Omental fat pad (tissue), 4 donors: Measurements from ENCODE around the gene FBXO44. TPM values are rescaled to one million over a fixed set of nuclear protein-coding genes. Genes with fewer than 3 reads are reported as not detected.
"Not testable (repeated sequence)": the region's sequence is repeated elsewhere in the genome, so short reads cannot be mapped to it uniquely, and the experiment has no call there.

Experiments
- ATAC-seq: fragments of 150-250 bp; one replicate; pipeline ENCODE4 v1.9.1; 2016; ENCODE audit warnings: mild to moderate bottlenecking, moderate library complexity; ENCODE audit not compliant: low FRiP score
- DNase-seq: peaks from one replicate; pipeline ENCODE4 v3.0.0-alpha.2; 2019; ENCODE audit warnings: low spot score
- CTCF ChIP-seq, 3 donors: fragments of 450-650 bp; IDR thresholded peaks; one replicate each; pipeline ENCODE4 v1.5.1; 2016 to 2017; ENCODE audit warnings: antibody characterized with exemption in 3 of 3, mild to moderate bottlenecking in 3 of 3, moderate library complexity in 2 of 3
- total RNA-seq, 4 donors: library from RNA; depleted of rRNA; stranded (reverse); fragments of >200 nt; gene quantifications; one replicate each; pipeline ENCODE4 v1.1.0, GENCODE V29; 2016

The FBXO44 gene
- 10 to 100 TPM in 1 of 4 donors, 1 to 10 TPM in 3; 5.8 to 13.3 (median 9.6) TPM for total RNA-seq

GRCh38 chr1:11654137-11654938 is at the start of gene FBXO44, which contains the start of gene FBXO2:
FBXO44 (plus strand) TSS chr1:11654877; CDS start chr1:11655836, 959 bp downstream.
FBXO2 (minus strand) TSS chr1:11654429; CDS start chr1:11654340, 89 bp downstream.
- ATAC-seq, result peak; percentile 62
- TF ChIP-seq CTCF (IDR thresholded peaks at IDR 0.05), result no peak
- no peak for DNase-seq

GRCh38 chr1:11606775-11607174 is 47.9 kb upstream of the FBXO44 start:
- DNase-seq (no peak), ATAC-seq (no peak)
- TF ChIP-seq CTCF (IDR thresholded peaks at IDR 0.05), result no peak

GRCh38 chr1:11608596-11609130 is 46.0 kb upstream of the FBXO44 start:
- not testable (repeated sequence) for ATAC-seq, DNase-seq

- DNase-seq, ATAC-seq: not testable (repeated sequence)
These were observed 45.3 kb upstream of the FBXO44 start for GRCh38 chr1:11609378-11609777.

- no peak for DNase-seq
- ATAC-seq, result no peak
- TF ChIP-seq CTCF (IDR thresholded peaks at IDR 0.05), result no peak
These were observed 44.0 kb upstream of the FBXO44 start for GRCh38 chr1:11610629-11611180.

GRCh38 chr1:11611638-11612327 is 42.9 kb upstream of the FBXO44 start:
- no peak for ATAC-seq
- no peak for DNase-seq
- TF ChIP-seq CTCF (IDR thresholded peaks at IDR 0.05), result no peak

- ATAC-seq (no peak), DNase-seq (no peak)
- TF ChIP-seq CTCF (IDR thresholded peaks at IDR 0.05), result no peak
These were observed 41.3 kb upstream of the FBXO44 start for GRCh38 chr1:11613347-11613746.
